GM19043 (cell line): ENCODE data around the gene SPAG9.

Experiments used
- ATAC-seq: cut with Tn5 transposase; IDR thresholded peaks from one replicate; pipeline ENCODE4 v1.9.1; 2021; ENCODE audit warnings: low read depth; ENCODE audit not compliant: unreplicated experiment

Gene SPAG9

DNA sequence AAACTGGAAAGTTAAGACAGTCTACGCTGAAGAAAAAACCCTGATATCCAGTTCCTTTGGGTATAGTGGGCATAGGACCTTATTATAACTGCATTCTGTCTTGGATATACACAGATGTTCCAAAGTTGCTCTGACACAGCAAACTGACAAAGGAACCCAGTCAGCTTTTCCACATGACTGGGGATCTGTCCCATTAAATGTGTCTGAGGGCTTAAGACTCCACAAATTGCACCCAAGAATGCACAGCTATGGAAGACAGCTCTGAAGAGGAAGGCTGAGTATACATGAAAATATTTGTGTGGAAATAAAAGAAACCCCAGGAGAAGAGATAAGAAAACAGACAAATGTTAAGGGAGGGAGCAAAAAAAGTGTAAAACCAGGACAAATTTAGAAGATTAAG, 114.1 kb downstream of the SPAG9 start:
- ATAC-seq, result no peak

- ATAC-seq, result no peak
Observed at GRCh38 chr17:51005768-51006167, 114.9 kb downstream of the SPAG9 start.

DNA sequence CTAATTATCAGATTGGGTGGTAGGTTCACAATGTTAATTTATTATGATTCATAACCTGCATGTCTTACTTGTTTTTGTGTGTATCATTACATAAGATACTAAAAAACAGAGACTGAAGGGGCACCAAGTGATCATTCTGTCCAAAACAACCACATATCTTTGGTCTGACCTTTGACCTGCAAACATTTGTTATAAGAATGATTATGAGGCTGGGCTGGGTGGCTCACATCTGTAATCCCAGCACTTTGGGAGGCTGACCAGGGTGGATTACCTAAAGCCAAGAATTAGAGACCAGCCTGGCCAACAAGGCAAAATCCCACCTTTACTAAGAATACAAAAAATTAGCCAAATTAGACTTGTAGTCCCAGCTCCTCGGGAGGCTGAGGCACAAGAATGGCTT, 116.4 kb downstream of the SPAG9 start:
- ATAC-seq, result no peak

DNA sequence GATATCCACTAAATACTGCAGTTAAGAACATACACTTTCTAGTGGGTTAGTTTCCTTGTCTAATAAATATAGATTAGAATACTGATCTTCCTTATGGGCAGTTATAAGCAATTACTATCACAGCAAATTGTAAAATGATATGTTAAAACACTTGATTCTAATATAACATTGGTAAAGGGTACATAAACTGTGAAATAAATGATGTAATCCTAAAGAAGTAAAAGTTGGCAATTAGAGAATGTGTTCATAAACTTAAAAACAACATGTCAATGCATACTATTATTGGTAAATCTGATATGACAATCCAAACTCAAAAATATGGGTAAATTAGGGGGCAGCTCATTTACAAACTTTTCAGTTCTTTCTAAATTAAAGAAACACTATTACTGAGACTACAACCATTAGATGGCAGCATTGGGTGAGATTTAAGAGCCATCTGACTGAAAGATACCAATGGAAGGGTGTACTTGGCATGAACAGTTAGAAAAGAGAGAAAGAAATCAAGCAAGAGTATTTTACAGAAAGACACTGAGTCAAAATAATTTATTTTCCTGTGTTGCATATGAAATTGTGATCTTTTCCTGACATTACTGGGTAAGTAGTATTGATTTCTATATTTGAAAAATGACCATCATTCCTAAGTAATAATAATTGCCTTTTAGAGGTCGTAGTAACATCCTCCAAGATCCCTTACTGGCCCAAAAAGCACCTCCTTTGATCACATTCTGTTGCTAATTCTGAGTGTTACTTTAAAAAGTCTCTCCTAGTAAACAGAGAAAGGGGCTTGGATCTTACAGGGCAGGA, 119.6 kb downstream of the SPAG9 start:
- no peak for ATAC-seq

GRCh38 chr17:50995668-50996067, 125.0 kb downstream of the SPAG9 start:
- no peak for ATAC-seq

DNA sequence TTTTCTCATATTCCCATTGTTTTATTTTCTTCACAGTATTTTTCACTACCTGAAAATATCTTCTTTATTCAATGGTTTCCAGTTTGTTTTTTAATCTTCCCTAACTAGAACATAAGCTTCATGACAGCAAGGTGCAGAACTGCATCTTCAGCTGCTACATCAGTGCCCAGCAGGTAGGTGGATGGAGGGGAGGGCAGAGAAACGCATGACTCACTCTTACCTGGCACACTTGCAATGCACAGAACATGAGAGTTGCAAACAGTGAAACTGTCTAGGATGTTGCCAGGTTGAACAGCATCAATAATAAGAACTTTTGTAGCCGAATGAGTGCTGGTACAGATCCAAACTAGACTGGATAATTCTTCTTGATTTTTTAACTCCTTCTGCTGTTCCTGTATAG, 127.1 kb downstream of the SPAG9 start:
- ATAC-seq, result no peak

- no peak for ATAC-seq
Observed at GRCh38 chr17:50989149-50989548, 131.5 kb downstream of the SPAG9 start.

- ATAC-seq, result no peak
Observed at GRCh38 chr17:50988427-50988826, 132.2 kb downstream of the SPAG9 start.

DNA sequence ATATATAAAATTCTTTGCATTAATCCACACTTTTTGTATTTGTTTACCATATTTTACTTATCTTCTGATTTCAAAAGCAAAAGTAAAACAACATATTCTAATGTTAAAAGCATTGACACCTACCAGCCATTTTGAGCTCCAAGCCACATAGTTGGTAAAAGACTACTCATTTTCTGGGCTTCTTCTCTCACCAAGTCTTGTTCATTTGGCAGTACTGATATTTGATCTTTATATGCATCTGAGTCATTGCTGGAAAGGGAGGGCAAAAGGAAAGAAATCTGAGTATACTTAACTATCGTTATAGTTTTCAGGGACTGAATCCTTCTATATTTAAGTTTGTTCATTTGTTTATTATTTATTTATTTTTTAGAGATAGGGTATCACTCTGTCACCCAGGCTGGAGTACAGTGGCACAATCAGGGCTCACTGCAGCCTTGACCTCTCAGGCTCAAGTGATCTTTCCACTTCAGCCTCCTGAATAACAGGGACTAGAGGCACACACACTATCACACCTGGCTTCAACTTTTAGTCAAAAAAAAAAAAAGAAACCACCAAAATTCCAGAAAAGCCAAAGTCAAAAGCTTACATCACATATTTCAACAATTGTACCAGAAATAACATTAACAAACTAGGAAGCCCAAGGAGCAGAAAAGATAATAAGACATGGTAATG, 133.5 kb downstream of the SPAG9 start:
- ATAC-seq, result no peak

GRCh38 chr17:50981279-50981678, 139.4 kb downstream of the SPAG9 start:
- no peak for ATAC-seq

DNA sequence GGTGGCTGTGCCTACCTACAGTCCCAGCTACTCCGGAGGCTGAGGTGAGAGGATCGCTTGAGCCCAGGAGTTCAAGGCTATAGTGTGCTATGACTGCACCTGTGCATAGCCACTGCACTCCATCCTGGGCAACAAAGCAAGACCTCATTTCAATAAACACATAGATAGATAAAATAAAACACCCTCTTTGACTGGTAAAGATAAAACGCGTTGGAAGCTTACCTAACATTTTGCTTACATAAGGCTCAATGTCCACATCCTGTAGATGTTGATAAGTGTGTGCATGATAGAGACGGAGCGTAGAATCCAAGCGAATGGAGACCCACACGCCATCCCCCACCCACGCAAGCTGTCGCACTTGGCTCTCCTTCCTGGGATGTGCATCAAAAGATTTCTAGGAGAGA, 141.1 kb downstream of the SPAG9 start:
- ATAC-seq, result no peak

DNA sequence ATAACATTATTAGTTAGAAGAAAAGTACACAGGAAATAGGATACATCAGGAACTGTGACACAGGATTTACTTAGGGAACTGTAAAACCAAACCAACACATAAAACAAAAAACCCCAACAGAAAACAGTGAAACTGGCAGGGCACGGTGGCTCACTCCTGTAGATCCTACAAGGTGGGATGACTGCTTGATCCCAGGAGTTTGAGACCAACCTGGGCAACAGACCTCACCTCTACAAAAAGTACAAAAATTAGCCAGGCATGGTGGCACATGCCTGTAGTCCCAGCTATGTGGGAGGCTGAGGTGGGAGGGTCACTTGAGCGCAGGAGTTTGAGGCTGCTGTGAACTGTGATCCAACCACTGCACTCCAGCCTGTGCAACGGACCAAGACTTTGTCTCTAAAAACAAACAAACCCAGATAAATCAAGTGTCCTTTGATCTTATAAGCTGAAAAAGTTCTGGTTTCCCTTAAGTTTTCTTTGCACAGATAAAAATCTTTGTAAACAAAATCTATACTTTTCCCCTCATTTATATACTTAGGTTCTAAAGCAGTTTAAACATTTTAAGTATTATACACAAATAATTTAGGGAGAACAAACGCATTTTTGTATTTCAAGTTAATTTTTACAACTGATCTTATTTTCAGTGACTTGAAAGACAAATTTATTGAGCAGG, 143.0 kb downstream of the SPAG9 start:
- no peak for ATAC-seq

DNA sequence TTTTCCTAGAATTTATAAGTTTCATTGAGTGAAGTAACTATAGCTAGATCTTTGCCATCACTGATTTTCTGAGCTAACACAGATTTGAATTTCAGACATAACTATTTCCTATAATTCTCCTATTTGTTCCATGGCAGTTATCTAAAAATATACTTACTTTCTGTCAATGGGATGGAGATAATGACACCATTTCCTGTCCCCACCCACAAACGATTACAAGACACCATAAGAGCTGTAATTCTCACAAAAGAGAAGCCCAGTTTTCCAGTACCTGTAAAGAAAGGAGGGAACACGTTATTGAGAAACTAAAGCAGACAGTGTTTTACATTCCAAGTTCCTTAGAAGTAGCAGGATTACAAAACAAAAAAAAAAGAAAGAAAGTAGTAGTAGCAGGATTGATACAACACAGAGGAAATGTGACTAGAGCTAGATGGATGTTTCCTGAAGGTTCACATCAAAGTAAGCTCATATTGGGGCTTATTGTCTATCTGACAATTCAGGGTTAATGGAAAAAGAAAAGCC, 143.7 kb downstream of the SPAG9 start:
- ATAC-seq, result no peak

- no peak for ATAC-seq
Observed at GRCh38 chr17:50973557-50974494, 146.8 kb downstream of the SPAG9 start.

DNA sequence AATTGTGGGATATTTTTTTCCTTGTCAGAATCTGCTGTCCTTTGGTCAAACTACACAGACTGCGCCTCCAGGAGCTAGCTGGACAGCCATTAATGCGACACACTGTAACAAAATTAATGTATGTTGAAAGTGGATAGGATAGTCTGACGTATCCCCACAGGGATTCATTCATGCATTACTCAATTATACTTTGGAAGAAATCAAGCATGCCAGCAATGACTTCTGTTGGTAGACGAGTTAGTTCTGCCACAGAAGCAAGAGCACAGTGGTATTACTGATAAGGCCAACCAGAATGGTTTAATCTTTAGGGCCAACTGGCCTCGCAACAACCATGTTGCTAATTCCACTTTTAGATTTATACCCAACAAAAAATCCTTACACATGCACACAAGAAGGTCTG, 148.1 kb downstream of the SPAG9 start:
- ATAC-seq, result no peak

- ATAC-seq, result no peak
Observed at GRCh38 chr17:50967795-50968194, 152.9 kb downstream of the SPAG9 start.

DNA sequence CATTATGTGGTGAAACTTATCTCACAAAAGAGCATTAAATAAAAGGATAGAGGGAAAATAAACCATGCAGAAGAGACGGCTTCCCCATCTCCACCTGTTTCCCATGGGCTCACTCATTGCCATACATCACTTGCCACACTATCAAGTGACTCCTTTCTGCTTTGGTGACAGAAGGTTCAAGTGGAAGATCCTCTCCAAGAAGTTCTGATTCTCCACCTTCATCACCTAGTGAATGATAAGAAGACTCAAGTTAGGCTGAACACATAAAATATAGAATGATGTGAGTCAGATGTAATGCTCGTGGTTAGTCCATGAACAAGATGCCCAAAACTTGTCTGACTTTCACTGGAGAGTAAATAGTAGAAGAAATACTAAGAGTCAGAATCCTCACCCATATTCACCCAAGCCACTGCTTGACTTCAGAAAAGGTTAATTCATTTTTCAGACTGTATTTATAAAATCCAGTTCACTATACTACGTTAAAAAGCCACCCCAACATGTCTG, 154.5 kb downstream of the SPAG9 start:
- ATAC-seq, result no peak

DNA sequence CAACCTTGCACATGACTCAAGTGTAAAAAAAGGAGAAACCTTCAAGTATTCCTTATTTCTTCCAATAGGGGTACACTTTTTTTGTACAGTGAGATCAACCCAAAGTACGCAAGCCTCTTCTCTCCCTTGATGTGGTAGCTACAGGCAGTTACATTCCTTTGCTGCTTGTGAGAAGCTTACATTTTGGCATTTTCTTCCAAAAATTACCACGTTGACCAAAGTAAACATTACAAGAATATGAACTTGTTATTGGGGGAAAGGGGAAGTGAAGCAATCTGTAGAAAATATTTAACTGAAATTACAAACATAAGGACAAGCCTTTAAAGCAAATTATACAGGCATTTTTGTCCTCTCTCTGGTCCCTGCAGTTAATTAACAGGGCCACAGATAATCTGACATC, 157.5 kb downstream of the SPAG9 start:
- ATAC-seq, result no peak

- no peak for ATAC-seq
Observed at GRCh38 chr17:50961282-50962220, 159.1 kb downstream of the SPAG9 start.
